ENCODE measurements around the gene TRIP13.
"Not testable (repeated sequence)": the region's sequence is repeated elsewhere in the genome, so short reads cannot be mapped to it uniquely, and the experiment has no call there.

TRIP13 gene

GRCh38 chr5:934381-934967, 41.8 kb downstream of the TRIP13 start:
- in situ Hi-C loops (cut with MboI; ENCODE audit: low sequenced_read_pairs), result not testable (repeated sequence)

GRCh38 chr5:935510-936084, 42.9 kb downstream of the TRIP13 start:
- in situ Hi-C loops (cut with MboI; ENCODE audit: low sequenced_read_pairs), result no loop called here

DNA sequence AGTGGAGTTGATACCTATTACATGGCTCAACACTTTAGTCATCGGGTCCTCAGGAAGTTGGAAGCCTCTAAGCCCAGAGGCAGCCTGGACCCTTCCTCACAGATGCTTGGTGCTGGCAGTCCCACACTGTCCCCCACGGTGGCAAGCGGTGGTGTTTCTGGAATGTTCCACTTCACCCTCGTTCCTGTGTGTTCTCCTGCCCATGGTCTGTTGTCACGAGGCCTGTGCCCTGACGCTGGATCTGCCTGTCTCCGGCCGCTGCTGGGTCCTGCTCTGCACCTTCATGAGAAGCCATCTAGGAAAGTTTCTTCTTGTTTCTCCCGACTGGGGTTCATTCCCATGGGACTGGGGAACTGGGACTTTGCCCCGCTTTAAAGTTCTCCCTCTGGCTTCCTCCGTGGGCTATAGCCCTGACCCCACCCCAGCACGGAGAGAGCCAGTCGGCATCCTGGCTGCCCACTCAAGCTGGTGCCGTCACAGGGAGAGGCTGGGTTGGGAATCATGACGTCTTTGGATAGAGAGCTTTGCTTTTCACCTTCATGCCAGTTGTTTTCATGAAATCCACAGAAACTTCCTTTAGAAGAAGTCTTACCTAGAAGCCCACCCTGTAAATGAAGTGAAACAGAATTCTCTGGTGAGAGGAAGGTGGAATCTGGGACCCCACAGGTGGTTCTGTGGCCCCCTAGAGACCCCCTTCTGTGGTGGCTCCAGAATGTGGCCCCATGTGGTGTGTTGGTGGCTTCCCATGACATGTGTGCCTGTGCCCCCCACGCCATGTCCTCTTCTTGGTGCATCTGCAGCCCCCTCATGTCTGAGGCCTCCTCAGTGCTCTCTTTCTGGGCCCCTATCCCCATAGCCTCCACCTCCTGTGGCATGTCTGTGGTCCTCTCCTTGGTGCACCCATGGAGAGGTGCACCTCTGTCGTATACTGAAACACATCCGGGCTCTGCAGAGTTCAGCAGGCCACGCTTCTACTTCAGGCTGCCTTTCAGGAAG, 43.8 kb downstream of the TRIP13 start:
- in situ Hi-C loops (cut with MboI; ENCODE audit: low sequenced_read_pairs), result no loop called here

DNA sequence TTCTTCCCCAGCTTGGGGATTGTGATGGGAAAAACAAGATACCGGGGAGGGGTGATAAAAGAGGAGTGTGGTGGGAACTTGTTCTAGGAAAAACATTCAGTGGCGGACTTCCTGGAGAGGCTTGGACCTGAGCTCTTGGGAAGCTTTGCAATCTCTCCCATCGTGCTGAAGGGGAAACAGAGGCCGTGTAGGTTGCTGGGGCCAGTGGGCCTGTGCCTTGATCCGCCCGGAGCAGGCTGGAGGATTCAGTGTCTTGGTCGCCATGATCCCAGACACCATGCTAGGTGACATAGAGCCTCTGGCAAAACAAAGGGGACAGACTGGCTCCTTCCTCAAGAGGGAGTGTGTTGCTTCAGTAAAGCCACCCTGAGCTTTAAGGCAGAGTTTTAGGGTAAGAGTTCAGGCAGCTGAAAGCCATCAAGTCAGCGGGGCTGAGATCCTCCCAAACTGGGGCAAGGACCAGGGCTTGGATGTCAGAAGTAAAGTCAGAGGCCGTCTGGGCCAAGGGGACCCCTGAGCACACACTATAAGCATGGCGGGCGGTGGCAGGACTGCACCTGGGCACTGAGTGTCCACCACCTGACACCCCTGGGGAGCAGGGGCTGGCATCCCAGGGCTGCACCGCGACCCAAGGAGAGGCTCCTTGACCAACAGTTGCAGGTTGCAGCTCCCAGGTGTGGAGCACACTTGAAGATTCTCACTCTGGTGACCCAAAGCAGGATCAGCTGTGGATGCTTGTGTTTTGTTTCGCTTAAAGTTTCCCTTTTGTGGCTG, 44.7 kb downstream of the TRIP13 start:
- in situ Hi-C loops (cut with MboI; ENCODE audit: low sequenced_read_pairs), result no loop called here

GRCh38 chr5:939368-939767, 46.7 kb downstream of the TRIP13 start:
- in situ Hi-C loops (cut with MboI; ENCODE audit: low sequenced_read_pairs), result no loop called here

- in situ Hi-C loops (cut with MboI; ENCODE audit: low sequenced_read_pairs), result not testable (repeated sequence)
Measured at GRCh38 chr5:940741-941140, 48.1 kb downstream of the TRIP13 start.

DNA sequence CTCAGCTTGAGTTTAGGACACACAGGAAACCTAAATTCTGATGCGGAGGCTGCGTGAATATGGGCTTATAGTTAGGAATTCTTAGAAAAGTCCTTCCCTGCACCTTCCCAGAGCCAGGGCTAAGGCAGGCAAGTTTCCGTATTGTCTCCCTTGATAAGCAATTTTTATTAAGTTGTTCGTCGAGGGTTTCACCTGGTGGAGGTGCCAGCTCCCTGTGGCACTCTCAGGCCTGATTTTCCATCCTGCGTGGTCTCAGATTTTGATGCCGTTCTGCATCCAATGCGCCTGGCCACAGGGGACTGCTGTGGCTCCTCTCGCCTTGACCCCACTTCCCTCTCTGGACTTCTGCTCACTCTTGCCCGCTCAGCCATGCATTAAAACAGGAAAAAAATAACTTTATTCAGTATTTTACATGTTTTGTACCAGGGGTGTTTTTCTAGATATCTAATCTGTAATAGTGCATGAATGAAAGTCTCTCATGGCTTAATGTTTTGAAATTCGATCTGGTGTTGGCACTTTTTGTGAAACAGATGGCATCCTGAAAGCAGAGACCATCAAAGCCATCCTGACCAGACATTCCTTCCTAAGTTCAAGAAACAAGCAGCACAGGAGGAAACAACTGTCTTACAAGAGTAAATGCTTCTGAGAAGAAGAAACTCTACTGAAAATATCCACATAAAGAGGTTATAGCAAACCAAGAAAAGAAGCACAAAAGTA, 50.7 kb downstream of the TRIP13 start:
- in situ Hi-C loops (cut with MboI; ENCODE audit: low sequenced_read_pairs), result no loop called here

GRCh38 chr5:943918-944620, 51.4 kb downstream of the TRIP13 start:
- in situ Hi-C loops (cut with MboI; ENCODE audit: low sequenced_read_pairs), result no loop called here

DNA sequence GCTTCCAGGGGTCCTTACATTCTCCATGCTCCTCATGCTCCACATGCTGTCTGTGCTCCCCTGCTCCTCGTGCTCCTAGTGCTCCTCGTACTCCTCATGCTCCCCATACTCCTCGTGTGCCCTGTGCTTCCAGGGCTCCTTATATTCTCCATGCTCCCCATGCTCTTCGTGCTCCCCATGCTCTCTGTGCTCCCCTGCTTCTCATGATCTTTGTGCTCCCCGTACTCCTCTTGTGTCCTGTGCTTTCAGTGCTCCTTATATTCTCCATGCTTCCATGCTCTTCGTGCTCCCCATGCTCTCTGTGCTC, 51.9 kb downstream of the TRIP13 start:
- in situ Hi-C loops (cut with MboI; ENCODE audit: low sequenced_read_pairs), result no loop called here

GRCh38 chr5:944992-945685, 52.5 kb downstream of the TRIP13 start:
- in situ Hi-C loops (cut with MboI; ENCODE audit: low sequenced_read_pairs), result no loop called here

DNA sequence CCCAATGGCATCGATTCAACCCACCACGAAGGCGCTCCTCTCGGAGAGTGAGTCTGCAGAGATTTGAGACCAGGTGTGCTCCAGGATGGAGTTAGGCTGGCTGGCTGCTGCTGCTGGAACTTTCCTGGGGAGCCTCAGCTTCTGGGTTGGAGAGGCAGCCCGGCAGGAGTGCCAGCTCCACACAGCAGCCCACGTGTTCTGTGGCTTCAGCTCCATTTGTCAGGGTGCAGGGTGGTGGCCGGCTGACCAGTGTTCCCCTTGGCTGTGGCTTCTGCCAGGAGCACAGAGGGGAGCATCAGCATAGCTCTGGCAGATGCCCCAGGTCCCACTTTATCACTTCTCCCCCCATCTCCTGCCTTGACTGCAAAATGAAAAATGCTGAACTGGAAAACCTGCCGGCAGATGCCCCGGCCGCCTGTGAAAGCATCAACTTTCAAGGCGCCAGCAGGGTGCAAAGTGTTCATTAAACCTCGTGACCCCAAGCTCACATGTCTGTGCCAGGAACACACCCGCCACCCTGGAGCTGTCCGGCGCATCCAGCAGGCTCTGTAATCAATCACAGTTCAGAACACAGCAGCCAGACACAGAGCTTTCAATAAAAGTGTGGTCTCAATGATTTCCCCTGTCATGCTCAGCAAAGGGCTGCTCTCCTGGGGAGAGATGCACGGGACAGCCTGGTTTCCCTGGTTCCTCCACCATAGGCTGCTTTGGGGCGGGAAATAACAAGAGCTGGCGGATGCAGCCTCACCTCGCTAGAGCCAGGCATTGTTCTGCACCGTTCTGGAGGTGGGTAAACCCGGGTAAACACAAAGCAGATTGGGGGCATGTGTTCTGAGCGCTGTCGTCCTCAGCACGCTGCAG, 53.2 kb downstream of the TRIP13 start:
- in situ Hi-C loops (cut with MboI; ENCODE audit: low sequenced_read_pairs), result no loop called here

DNA sequence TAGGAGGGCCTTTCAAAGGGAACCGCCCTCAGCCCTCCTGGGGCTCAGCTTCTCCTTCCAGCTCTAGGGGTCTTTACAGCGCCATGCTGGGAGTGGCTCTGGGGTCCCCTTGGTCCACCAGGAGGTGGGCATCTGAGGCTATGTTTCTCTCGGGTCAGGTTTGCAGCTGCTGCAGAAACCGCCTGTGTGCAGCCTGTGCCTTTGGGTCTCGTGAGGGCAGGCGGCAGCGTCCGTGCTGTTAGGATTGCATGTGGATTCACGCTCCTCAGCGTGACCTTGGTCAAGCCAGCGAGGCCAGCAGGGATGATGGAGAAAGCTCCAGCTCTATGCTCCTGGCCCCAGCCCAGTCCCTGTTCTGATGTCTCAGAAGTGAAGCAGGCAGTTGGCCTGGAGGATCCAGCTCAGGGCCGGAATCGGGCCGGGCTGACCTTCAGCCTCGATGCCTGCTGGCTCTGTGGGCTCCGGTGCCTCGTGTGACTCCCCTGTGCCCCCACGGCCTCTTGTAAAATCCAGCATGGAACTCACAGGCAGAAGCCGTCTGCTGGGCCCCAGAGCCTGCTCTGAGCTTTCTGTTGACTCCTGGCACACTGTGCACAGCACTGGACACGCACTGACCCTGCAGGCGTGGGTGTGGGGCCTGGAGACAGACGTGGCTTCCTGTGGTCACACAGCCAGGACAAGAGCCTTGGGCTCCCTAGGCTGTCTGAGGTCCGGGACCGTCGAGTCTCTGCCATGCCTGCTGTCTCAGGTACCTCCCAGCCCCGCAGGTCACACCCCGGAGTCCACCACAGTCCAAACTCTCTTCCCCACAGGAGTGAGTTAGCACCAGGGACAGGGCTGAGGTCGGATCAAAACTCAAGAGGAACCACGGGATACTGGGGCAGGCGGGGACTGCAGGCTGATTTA, 54.3 kb downstream of the TRIP13 start:
- in situ Hi-C loops (cut with MboI; ENCODE audit: low sequenced_read_pairs), result no loop called here

- in situ Hi-C loops (cut with MboI; ENCODE audit: low sequenced_read_pairs), result no loop called here
Measured at GRCh38 chr5:947626-948471, 55.2 kb downstream of the TRIP13 start.

DNA sequence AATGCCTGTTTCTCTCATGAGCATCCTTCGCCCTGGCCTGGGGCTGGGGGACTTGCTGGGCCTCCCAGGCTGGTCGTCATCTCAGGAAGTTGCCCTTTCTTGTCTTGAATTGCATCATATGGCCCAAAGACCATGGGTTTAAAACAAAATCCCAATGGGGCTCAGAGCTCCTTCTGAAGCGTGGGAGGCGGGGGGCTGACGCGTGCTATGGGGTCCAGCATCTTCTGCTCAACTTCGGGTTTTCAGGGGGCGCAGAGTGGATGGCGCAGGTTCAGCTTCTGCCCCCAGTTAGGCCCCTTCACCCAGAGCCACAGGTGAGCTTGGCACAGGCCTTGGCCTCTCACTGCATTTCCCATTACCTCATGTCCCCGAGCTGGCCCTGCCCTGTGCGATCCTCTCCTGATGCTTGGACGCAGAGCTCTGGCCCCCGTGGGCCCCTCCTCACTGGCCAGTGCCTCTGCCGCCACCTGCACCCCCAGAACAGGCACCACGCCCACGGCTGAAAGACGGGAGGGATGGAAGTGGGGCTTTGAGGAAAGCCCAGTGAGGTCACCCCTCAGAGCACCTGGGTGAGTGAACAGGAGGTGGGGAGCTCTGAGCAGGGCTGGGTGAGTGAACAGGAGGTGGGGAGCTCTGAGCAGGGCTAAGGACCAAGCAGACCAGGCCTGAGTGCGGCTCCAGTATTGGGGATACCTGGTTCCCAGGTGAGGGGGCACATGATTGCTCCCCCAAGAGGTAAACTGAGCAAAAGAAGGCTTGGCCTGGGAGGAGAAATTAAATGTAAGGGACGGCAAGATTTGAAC, 56.0 kb downstream of the TRIP13 start:
- in situ Hi-C loops (cut with MboI; ENCODE audit: low sequenced_read_pairs), result no loop called here

GRCh38 chr5:949275-949543, 56.5 kb downstream of the TRIP13 start:
- in situ Hi-C loops (cut with MboI; ENCODE audit: low sequenced_read_pairs), result no loop called here

Measured in HL-60/S4 treated with retinoic acid at 250 ng/mL for 4 days and 3 days (cell line).